ENCODE results near the gene GPD2. TPM values are rescaled to one million over a fixed set of nuclear protein-coding genes. Genes with fewer than 3 reads are reported as not detected.

Gene GPD2
- total RNA-seq, 3 donors from 2014 or later = 28.8 to 104 (median 79.6) TPM

DNA sequence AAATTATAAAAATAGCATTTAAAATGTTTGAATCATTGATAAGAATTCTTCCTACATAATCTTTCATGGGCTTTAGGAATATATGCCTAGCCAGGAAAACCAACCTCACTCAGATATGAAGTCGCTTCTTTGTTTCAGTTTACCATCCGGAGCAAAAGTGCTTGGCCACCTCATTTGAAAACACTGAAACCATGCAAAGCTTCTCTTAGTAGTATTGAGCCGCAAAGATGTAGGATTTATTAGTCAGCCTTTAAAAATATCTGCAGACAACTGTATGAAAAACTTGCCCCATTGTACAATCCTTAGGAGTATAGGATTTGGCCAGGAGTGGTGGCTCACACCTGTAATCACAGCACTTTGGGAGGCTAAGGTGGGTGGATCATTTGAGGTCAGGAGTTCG, 24.3 kb upstream of the GPD2 start:
- Histone ChIP-seq H3K36me3 (no peaks in the 10 kb centered on the region), H3K27me3 (no peaks in the 10 kb centered on the region), H3K4me3 (no peak overlapping the region), H3K4me1 (no peaks in the 10 kb centered on the region), H3K9me3 (no peaks in the 10 kb centered on the region), H3K27ac (no peak overlapping the region)
- no peak for DNase-seq (ENCODE audit: low spot score in 2 of 2)
- intact Hi-C loops (cut with DNase I; ENCODE audit: low total_unique reads) = no loop called here
- no peak for TF ChIP-seq POLR2A (IDR thresholded peaks at IDR 0.05)
- TF ChIP-seq CTCF (IDR thresholded peaks at IDR 0.05) = no peak
- TF ChIP-seq POLR2AphosphoS5 (IDR thresholded peaks at IDR 0.05) = no peak

GRCh38 chr2:156421851-156422250, 14.3 kb upstream of the GPD2 start:
- no peak overlapping the region for H3K27ac ChIP-seq
- no peaks in the 10 kb centered on the region for H3K4me1 ChIP-seq
- no peak overlapping the region for H3K4me3 ChIP-seq
- intact Hi-C loops (cut with DNase I; ENCODE audit: low total_unique reads) = no loop called here
- no peaks in the 10 kb centered on the region for H3K27me3 ChIP-seq
- DNase-seq (ENCODE audit: low spot score in 2 of 2) = no peak
- no peaks in the 10 kb centered on the region for H3K9me3 ChIP-seq
- TF ChIP-seq POLR2AphosphoS5 (IDR thresholded peaks at IDR 0.05) = no peak
- TF ChIP-seq POLR2A (IDR thresholded peaks at IDR 0.05) = no peak
- no peaks in the 10 kb centered on the region for H3K36me3 ChIP-seq

GRCh38 chr2:156423674-156424282, 12.4 kb upstream of the GPD2 start:
- DNase-seq (ENCODE audit: low spot score in 2 of 2) = no peak
- Histone ChIP-seq H3K36me3 (no peaks in the 10 kb centered on the region), H3K4me1 (no peaks in the 10 kb centered on the region), H3K4me3 (no peak overlapping the region), H3K9me3 (no peaks in the 10 kb centered on the region), H3K27ac (no peak overlapping the region), H3K27me3 (no peaks in the 10 kb centered on the region)
- intact Hi-C loops (cut with DNase I; ENCODE audit: low total_unique reads) = no loop called here
- TF ChIP-seq POLR2AphosphoS5 (IDR thresholded peaks at IDR 0.05) = no peak
- no peak for TF ChIP-seq CTCF (IDR thresholded peaks at IDR 0.05)
- TF ChIP-seq POLR2A (IDR thresholded peaks at IDR 0.05) = no peak

DNA sequence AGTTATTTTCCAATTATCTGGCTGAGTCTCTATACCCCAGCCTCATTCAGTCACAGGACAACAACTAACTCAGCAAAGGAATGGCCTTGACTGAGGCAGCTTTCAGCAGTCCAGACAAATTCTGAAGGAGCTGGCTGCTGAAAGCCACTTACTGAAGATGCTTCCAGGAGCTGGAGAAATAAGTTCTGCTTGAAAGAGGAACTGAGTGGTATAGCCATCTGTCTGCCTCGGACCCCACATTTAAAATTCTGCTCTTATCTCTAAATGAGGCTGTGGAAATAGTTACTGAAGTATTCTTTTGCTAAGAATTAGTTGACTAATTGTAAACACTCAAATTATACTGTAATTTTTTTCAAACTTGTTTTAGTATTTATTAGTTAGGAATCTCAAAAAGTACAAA, 9.1 kb upstream of the GPD2 start:
- no peak for TF ChIP-seq CTCF (IDR thresholded peaks at IDR 0.05)
- TF ChIP-seq POLR2A (IDR thresholded peaks at IDR 0.05) = no peak
- no peak for TF ChIP-seq POLR2AphosphoS5 (IDR thresholded peaks at IDR 0.05)
- H3K4me3 ChIP-seq = no peak overlapping the region
- peaks cover 0 to 13% of the 10 kb centered on the region in 2 donors for H3K4me1 ChIP-seq
- H3K27me3 ChIP-seq = no peaks in the 10 kb centered on the region
- intact Hi-C loops (cut with DNase I; ENCODE audit: low total_unique reads) = no loop called here
- no peaks in the 10 kb centered on the region for H3K9me3 ChIP-seq
- DNase-seq (ENCODE audit: low spot score in 2 of 2) = no peak
- H3K27ac ChIP-seq = no peak overlapping the region
- no peaks in the 10 kb centered on the region for H3K36me3 ChIP-seq

DNA sequence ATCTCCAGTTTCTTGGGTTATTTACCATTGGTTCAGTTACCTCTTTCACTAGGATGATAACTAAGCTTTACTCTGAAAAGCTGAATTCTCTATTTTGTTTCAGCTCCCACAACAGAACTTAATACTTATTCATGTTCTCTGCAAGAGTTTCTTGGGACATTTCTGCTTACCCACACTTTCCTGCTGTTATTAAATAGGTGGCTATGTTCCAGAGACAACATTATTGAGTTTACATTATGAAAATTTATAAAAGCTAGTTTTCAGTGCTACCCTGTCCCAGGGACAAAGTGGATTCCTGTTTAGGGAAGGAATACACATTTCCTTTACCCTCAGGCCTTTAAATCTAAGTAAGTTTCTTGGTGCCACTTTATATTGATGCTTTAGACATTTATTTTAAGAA, 7.0 kb upstream of the GPD2 start:
- no peak for DNase-seq (ENCODE audit: low spot score in 2 of 2)
- Histone ChIP-seq H3K4me1 (peaks cover 0 to 13% of the 10 kb centered on the region in 2 donors), H3K36me3 (no peaks in the 10 kb centered on the region), H3K27ac (peak overlapping the region in 1 of 2 donors; percentile 23), H3K9me3 (no peaks in the 10 kb centered on the region), H3K27me3 (no peaks in the 10 kb centered on the region), H3K4me3 (no peak overlapping the region)
- intact Hi-C loops (cut with DNase I; ENCODE audit: low total_unique reads) = loop anchor here (2.0 kb wide), 1 partner anchor 42 kb away; no protein-coding TSS in a partner anchor
- no peak for TF ChIP-seq POLR2AphosphoS5 (IDR thresholded peaks at IDR 0.05)
- TF ChIP-seq CTCF (IDR thresholded peaks at IDR 0.05) = no peak
- TF ChIP-seq POLR2A (IDR thresholded peaks at IDR 0.05) = no peak

Measured in breast epithelium (tissue), 4 donors.